Mesendoderm (in vitro differentiated cells): ENCODE results near the gene KIAA0232.

ENCODE experiments used
- DNase-seq: peaks from one replicate; pipeline ENCODE4 v3.0.0; 2013
- H2AK5ac ChIP-seq: 2 replicates; pipeline ENCODE4 v1.6.1; 2013; ENCODE audit warnings: low read length, inconsistent platforms
- H2BK120ac ChIP-seq: 2 replicates; pipeline ENCODE4 v1.6.1; 2013; ENCODE audit warnings: low read depth, mild to moderate bottlenecking, low read length, moderate library complexity, mixed read lengths
- H2BK15ac ChIP-seq: replicated peaks from 2 replicates; pipeline ENCODE4 v1.6.1; 2013; ENCODE audit warnings: low read depth, mild to moderate bottlenecking, moderate library complexity
- H2BK5ac ChIP-seq: 2 replicates; pipeline ENCODE4 v1.6.1; 2013; ENCODE audit warnings: low read length, inconsistent platforms
- H3K18ac ChIP-seq: 2 replicates; pipeline ENCODE4 v1.6.1; 2013; ENCODE audit warnings: mild to moderate bottlenecking, low read length, mixed read lengths
- H3K23ac ChIP-seq: one replicate; pipeline ENCODE4 v1.6.1; 2013; ENCODE audit warnings: low read length
- H3K27ac ChIP-seq: 2 replicates; pipeline ENCODE4 v1.5.1; 2013; ENCODE audit warnings: low read depth, mild to moderate bottlenecking, inconsistent platforms, low read length, moderate library complexity
- H3K27me3 ChIP-seq: 2 replicates; pipeline ENCODE4 v1.6.1; 2013; ENCODE audit warnings: low read length, control low read depth, mild to moderate bottlenecking, inconsistent platforms; ENCODE audit not compliant: insufficient read depth, poor library complexity
- H3K36me3 ChIP-seq: 2 replicates; pipeline ENCODE4 v1.6.1; 2013; ENCODE audit warnings: low read length, inconsistent platforms; ENCODE audit not compliant: control insufficient read depth, insufficient read depth
- H3K4ac ChIP-seq: one replicate; pipeline ENCODE4 v1.6.1; 2013; ENCODE audit warnings: low read depth, mild to moderate bottlenecking, low read length, moderate library complexity
- H3K4me1 ChIP-seq: 2 replicates; pipeline ENCODE4 v1.6.1; 2013; ENCODE audit warnings: low read depth, low read length, inconsistent platforms; ENCODE audit not compliant: control insufficient read depth
- H3K4me2 ChIP-seq: 2 replicates; pipeline ENCODE4 v1.6.1; 2013; ENCODE audit warnings: low read length
- H3K4me3 ChIP-seq: 2 replicates; pipeline ENCODE4 v1.5.1; 2013; ENCODE audit warnings: mild to moderate bottlenecking, low read length
- H3K56ac ChIP-seq: one replicate; pipeline ENCODE4 v1.6.1; 2013; ENCODE audit warnings: low read length
- H3K79me1 ChIP-seq: 2 replicates; pipeline ENCODE4 v1.6.1; 2013; ENCODE audit warnings: low read length, inconsistent platforms
- H3K79me2 ChIP-seq: 2 replicates; pipeline ENCODE4 v1.6.1; 2013; ENCODE audit warnings: mild to moderate bottlenecking, low read length; ENCODE audit not compliant: control insufficient read depth, insufficient read depth
- H3K9ac ChIP-seq: 2 replicates; pipeline ENCODE4 v1.6.1; 2013; ENCODE audit warnings: low read length, inconsistent platforms
- H4K5ac ChIP-seq: one replicate; pipeline ENCODE4 v1.6.1; 2013; ENCODE audit warnings: low read length
- H4K8ac ChIP-seq: one replicate; pipeline ENCODE4 v1.6.1; 2013; ENCODE audit warnings: low read depth, mild to moderate bottlenecking, control low read depth, low read length, moderate library complexity
- WGBS: extraction: QIAGEN DNeasy Blood & Tissue Kit; methylation state at CpG from one replicate; pipeline ENCODE4 v1.1.7; 2013; ENCODE audit warnings: low lambda C conversion rate, missing lambda C conversion rate; ENCODE audit not compliant: insufficient coverage; ENCODE audit errors: extremely low coverage; 5-methylcytosine and 5-hydroxymethylcytosine counted together

KIAA0232 gene

GRCh38 chr4:6932918-6933317 lies 150.4 kb downstream of the KIAA0232 start:
- no peak overlapping the region for H3K23ac ChIP-seq
- H3K9ac ChIP-seq = no peak overlapping the region
- no peak overlapping the region for H3K4me3 ChIP-seq
- no peak overlapping the region for H2BK120ac ChIP-seq
- H3K4me1 ChIP-seq = peaks cover 2% of the 10 kb centered on the region
- no peak overlapping the region for H3K4ac ChIP-seq
- H2AK5ac ChIP-seq = no peak overlapping the region
- H3K79me1 ChIP-seq = peaks cover 5% of the 10 kb centered on the region
- no peak overlapping the region for H4K5ac ChIP-seq
- H3K56ac ChIP-seq = no peak overlapping the region
- no peak overlapping the region for H3K4me2 ChIP-seq
- no peak overlapping the region for H2BK15ac ChIP-seq
- no peaks in the 10 kb centered on the region for H3K79me2 ChIP-seq
- no peak overlapping the region for H4K8ac ChIP-seq
- no peaks in the 10 kb centered on the region for H3K27me3 ChIP-seq
- H3K36me3 ChIP-seq = no peaks in the 10 kb centered on the region
- H2BK5ac ChIP-seq = no peak overlapping the region
- no CpG with 5 or more reads among the region's 3 CpGs for WGBS
- DNase-seq = no peak
- no peak overlapping the region for H3K18ac ChIP-seq
- H3K27ac ChIP-seq = no peak overlapping the region
